Muscle layer of duodenum (tissue), 2 donors: ENCODE results near the gene NOX4.
"Not testable (repeated sequence)": the region's sequence is repeated elsewhere in the genome, so short reads cannot be mapped to it uniquely, and the experiment has no call there.

ENCODE experiments used
- H3K27ac ChIP-seq: one replicate; pipeline ENCODE4 v1.7.0; 2013; ENCODE audit warnings: mild to moderate bottlenecking, low read length
- H3K27me3 ChIP-seq: one replicate; pipeline ENCODE4 v1.7.0; 2013; ENCODE audit warnings: low read depth, mild to moderate bottlenecking, control low read depth, low read length
- H3K36me3 ChIP-seq, 2 donors: one replicate each; pipeline ENCODE4 v1.7.0; 2013; ENCODE audit warnings: low read length in 2 of 2, control low read depth in 1 of 2, mild to moderate bottlenecking in 1 of 2; ENCODE audit not compliant: insufficient read depth in 2 of 2, control insufficient read depth in 1 of 2
- H3K4me1 ChIP-seq, 2 donors: one replicate each; pipeline ENCODE4 v1.7.0; 2013; ENCODE audit warnings: low read length in 2 of 2, mild to moderate bottlenecking in 2 of 2, control low read depth in 1 of 2, moderate library complexity in 1 of 2; ENCODE audit not compliant: insufficient read depth in 2 of 2, control insufficient read depth in 1 of 2
- H3K4me3 ChIP-seq, 2 donors: one replicate each; pipeline ENCODE4 v1.7.0; 2013; ENCODE audit warnings: low read length in 2 of 2, low read depth in 1 of 2, mild to moderate bottlenecking in 1 of 2
- H3K9me3 ChIP-seq, 2 donors: one replicate each; pipeline ENCODE4 v1.7.0; 2013; ENCODE audit warnings: low read length in 2 of 2, control low read depth in 1 of 2, mild to moderate bottlenecking in 1 of 2; ENCODE audit not compliant: control insufficient read depth in 1 of 2
- donor health status: healthy.

The NOX4 gene

DNA sequence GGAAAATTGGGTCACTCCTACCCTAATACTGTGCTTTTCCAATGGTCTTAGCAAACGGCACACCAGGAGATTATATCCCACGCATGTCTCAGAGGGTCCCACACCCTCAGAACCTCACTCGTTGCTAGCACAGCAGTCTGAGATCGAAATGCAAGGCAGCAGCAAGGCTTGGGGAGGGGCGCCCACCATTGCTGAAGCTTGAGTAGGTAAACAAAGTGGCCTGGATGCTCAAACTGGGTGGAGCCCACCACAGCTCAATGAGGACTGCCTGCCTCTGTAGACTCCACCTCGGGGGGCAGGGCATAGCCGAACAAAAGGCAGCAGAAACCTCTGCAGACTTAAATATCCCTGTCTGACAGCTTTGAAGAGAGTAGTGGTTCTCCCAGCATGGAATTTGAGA, 64.7 kb downstream of the NOX4 start:
- H3K9me3 ChIP-seq, H3K27ac ChIP-seq, H3K36me3 ChIP-seq, H3K27me3 ChIP-seq, H3K4me1 ChIP-seq, H3K4me3 ChIP-seq: not testable (repeated sequence)

DNA sequence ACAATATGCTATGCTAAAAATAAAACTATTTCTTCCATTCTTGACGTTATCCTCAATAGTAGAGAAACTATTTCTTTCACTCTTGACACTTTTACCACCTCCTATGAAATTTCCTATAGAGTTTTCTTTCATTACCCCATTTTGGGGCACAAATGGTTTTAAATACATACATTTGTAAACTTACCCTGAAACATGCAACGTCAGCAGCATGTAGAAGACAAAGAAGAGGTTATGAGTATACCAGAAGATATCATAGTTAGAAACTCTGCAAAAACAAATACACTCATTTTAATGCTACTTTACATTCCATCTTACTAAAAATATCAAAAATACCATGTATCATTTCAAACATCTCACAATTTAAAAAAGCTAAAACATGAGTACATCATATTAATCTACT, 69.5 kb downstream of the NOX4 start:
- no peak overlapping the region for H3K27ac ChIP-seq
- H3K4me3 ChIP-seq, result no peak overlapping the region
- H3K36me3 ChIP-seq, result no peaks in the 10 kb centered on the region
- peaks cover 0 to 2% of the 10 kb centered on the region in 2 donors for H3K9me3 ChIP-seq
- H3K27me3 ChIP-seq, result no peaks in the 10 kb centered on the region
- H3K4me1 ChIP-seq, result no peaks in the 10 kb centered on the region

- Histone ChIP-seq H3K36me3 (no peaks in the 10 kb centered on the region), H3K27me3 (no peaks in the 10 kb centered on the region), H3K4me3 (no peak overlapping the region), H3K9me3 (no peaks in the 10 kb centered on the region), H3K27ac (no peak overlapping the region), H3K4me1 (no peaks in the 10 kb centered on the region)
Measured at GRCh38 chr11:89420981-89421380, 70.2 kb downstream of the NOX4 start.

GRCh38 chr11:89416961-89417360, 74.2 kb downstream of the NOX4 start:
- Histone ChIP-seq H3K9me3 (no peaks in the 10 kb centered on the region), H3K4me1 (no peaks in the 10 kb centered on the region), H3K4me3 (no peak overlapping the region), H3K27me3 (no peaks in the 10 kb centered on the region), H3K27ac (no peak overlapping the region), H3K36me3 (no peaks in the 10 kb centered on the region)

DNA sequence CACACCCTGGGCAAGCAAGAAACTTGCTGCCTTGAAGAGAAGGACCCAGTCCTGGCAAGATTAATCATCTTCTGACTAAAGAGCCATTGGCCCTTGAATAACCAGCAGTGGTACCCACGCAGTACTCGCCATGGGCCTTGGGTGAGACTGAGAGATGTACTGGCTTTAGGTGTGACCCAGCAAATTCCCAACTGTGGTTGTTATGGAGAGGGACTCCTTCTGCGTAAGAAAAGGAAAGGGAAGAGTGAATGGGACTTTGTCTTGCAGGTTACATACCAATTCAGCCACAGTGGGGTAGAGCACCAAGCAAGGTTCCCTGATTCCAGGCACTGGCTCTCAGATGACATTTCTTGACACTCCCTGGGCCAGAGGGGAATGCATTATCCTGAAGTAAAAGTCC, 80.1 kb downstream of the NOX4 start:
- H3K27me3 ChIP-seq, H3K4me1 ChIP-seq, H3K9me3 ChIP-seq, H3K4me3 ChIP-seq, H3K36me3 ChIP-seq, H3K27ac ChIP-seq: not testable (repeated sequence)

DNA sequence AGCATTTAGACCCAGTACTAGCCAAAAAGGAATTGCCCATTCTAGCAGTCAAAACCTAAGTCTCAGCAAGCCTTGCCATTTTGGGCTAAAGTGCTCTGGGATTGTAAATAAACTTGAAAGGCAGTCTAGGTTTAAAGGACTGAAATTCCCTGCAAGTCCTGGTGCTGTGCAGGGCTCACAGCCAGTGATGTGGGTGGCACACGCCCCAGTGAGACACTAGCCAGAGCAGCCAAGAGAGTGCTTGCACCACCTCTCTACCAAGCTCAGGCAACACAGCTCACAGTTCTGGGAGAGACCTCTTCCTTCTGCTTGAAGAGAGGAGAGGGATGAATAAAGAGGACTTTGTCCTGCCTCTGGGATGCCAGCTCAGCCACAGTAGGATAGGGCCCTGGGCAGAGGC, 80.5 kb downstream of the NOX4 start:
- not testable (repeated sequence) for H3K4me3 ChIP-seq, H3K27me3 ChIP-seq

GRCh38 chr11:89408441-89408840, 82.7 kb downstream of the NOX4 start:
- not testable (repeated sequence) for H3K4me3 ChIP-seq, H3K9me3 ChIP-seq, H3K36me3 ChIP-seq, H3K27me3 ChIP-seq, H3K27ac ChIP-seq, H3K4me1 ChIP-seq

More for the DNA sequence above, 80.5 kb downstream of the NOX4 start:
- H3K4me1 ChIP-seq, H3K27ac ChIP-seq, H3K36me3 ChIP-seq, H3K9me3 ChIP-seq: not testable (repeated sequence)

DNA sequence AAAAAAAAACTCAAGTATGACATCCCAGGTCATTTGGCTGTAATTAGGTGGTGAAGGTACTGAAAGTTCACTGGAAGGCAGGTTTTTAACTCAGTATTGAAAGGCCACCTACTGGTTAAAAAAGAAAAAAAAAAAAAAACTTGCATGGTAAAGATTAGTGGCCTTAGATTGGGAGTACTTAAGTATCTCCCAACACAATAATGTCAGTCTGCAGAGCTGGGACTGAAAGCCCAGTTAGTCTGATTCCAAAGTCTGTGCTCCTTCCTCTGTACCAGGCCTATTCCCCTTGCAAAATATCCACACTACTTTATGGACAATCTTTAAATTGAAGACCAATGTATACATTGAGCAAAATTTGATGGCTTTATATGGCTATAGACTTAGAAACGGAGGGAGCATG, 85.5 kb downstream of the NOX4 start:
- Histone ChIP-seq H3K4me3 (no peak overlapping the region), H3K9me3 (no peaks in the 10 kb centered on the region), H3K4me1 (no peaks in the 10 kb centered on the region), H3K27ac (no peak overlapping the region), H3K36me3 (no peaks in the 10 kb centered on the region), H3K27me3 (no peaks in the 10 kb centered on the region)

GRCh38 chr11:89391654-89392053, 99.5 kb downstream of the NOX4 start:
- not testable (repeated sequence) for H3K36me3 ChIP-seq, H3K4me1 ChIP-seq, H3K27ac ChIP-seq, H3K4me3 ChIP-seq, H3K27me3 ChIP-seq, H3K9me3 ChIP-seq

DNA sequence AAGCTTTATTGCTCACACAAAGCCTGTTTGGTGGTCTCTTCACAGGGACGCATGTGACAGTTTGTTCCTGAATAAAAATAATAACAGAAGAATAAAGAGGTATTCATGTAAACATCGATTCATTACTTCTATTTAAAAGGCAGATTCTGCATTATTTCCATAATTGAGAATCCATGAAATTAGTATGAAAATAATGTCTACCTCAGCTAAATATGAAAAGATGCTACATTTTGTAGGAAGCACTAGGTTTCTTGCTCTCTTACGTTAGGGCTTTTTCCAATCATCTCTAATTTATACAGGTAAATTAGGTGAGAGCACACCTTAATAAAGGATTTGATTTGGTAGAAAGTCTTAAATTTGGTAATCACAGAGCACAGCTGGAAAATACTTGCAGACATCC, 103.7 kb downstream of the NOX4 start:
- H3K27ac ChIP-seq, H3K4me3 ChIP-seq, H3K27me3 ChIP-seq, H3K4me1 ChIP-seq, H3K36me3 ChIP-seq: not testable (repeated sequence)
- H3K9me3 ChIP-seq, result peaks cover 0 to 12% of the 10 kb centered on the region in 2 donors

- H3K36me3 ChIP-seq, H3K27me3 ChIP-seq, H3K27ac ChIP-seq, H3K4me3 ChIP-seq, H3K4me1 ChIP-seq: not testable (repeated sequence)
- peaks cover 0 to 12% of the 10 kb centered on the region in 2 donors for H3K9me3 ChIP-seq
Measured at GRCh38 chr11:89382986-89383385, 108.2 kb downstream of the NOX4 start.

DNA sequence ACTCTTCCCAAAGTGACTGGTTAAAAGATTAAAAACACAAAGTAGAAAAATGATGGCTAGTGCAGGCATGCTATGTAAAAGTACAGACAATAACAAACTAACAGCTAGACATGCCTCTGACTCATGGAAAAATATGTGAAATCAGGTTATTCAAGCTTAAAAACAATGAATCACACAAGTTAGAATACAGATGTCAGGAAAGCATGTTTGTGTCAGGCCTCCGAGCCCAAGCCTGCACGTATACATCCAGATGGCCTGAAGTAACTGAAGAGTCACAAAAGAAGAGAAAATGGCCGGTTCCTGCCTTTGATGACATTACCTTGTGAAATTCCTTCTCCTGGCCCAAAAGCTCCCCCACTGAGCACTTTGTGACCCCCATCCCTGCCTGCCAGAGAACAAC, 110.1 kb downstream of the NOX4 start:
- Histone ChIP-seq H3K27me3 (no peaks in the 10 kb centered on the region), H3K27ac (no peak overlapping the region), H3K36me3 (no peaks in the 10 kb centered on the region), H3K4me3 (no peak overlapping the region), H3K9me3 (peaks cover 0 to 12% of the 10 kb centered on the region in 2 donors), H3K4me1 (no peaks in the 10 kb centered on the region)
